Amniotic stem cell (primary cell): ENCODE data around the gene PLD4.
"Not testable (repeated sequence)": the region's sequence is repeated elsewhere in the genome, so short reads cannot be mapped to it uniquely, and the experiment has no call there.

ENCODE experiments used
- DNase-seq: peaks from one replicate; lab custom pipeline; 2025; lab: John Stamatoyannopoulos, UW

The PLD4 gene

GRCh38 chr14:104898870-104899510 lies 25.7 kb upstream of the PLD4 start:
- DNase-seq, result no peak

GRCh38 chr14:104899781-104900180 lies 24.9 kb upstream of the PLD4 start:
- no peak for DNase-seq

- DNase-seq, result no peak
Measured at GRCh38 chr14:104900639-104901512, 23.8 kb upstream of the PLD4 start.

- no peak for DNase-seq
Measured at GRCh38 chr14:104903990-104904389, 20.7 kb upstream of the PLD4 start.

- not testable (repeated sequence) for DNase-seq
Measured at GRCh38 chr14:104904650-104905578, 19.8 kb upstream of the PLD4 start.

GRCh38 chr14:104905579-104905933 lies 19.1 kb upstream of the PLD4 start:
- not testable (repeated sequence) for DNase-seq

- DNase-seq, result no peak
Measured at GRCh38 chr14:104908303-104908702, 16.4 kb upstream of the PLD4 start.

- no peak for DNase-seq
Measured at GRCh38 chr14:104912053-104912452, 12.6 kb upstream of the PLD4 start.

GRCh38 chr14:104913435-104913834 lies 11.2 kb upstream of the PLD4 start:
- no peak for DNase-seq

- no peak for DNase-seq
Measured at GRCh38 chr14:104917116-104917515, 7.6 kb upstream of the PLD4 start.

- DNase-seq, result no peak
Measured at GRCh38 chr14:104917993-104918392, 6.7 kb upstream of the PLD4 start.

GRCh38 chr14:104919152-104919992 lies 5.3 kb upstream of the PLD4 start:
- not testable (repeated sequence) for DNase-seq

- no peak for DNase-seq
Measured at GRCh38 chr14:104919993-104920315, 4.7 kb upstream of the PLD4 start.

GRCh38 chr14:104923640-104924420 lies 849 bp upstream of the PLD4 start:
- DNase-seq, result no peak

- no peak for DNase-seq
Measured at GRCh38 chr14:104925214-104925854, 655 bp downstream of the PLD4 start.

- no peak for DNase-seq
Measured at GRCh38 chr14:104925855-104926609, 1.4 kb downstream of the PLD4 start.

GRCh38 chr14:104926619-104927431 lies 2.1 kb downstream of the PLD4 start:
- no peak for DNase-seq

GRCh38 chr14:104927432-104927816 lies 2.7 kb downstream of the PLD4 start:
- no peak for DNase-seq

- DNase-seq, result no peak
Measured at GRCh38 chr14:104927901-104928300, 3.2 kb downstream of the PLD4 start.
